GM23338 (cell line): ENCODE results near the gene CHMP4B. TPM values are rescaled to one million over a fixed set of nuclear protein-coding genes. Genes with fewer than 3 reads are reported as not detected.

ENCODE experiments used
- ATAC-seq: fragments of 200-7000 bp; cut with Tn5 transposase; 3 replicates; pipeline ENCODE4 v1.9.1; 2020
- DNase-seq: peaks from one replicate; pipeline ENCODE4 v3.0.0-alpha.2; 2015; ENCODE audit warnings: low spot score
- H2AFZ ChIP-seq: fragments of 200-600 bp; sonication (generic); 2 replicates; pipeline ENCODE4 v1.8.0; 2016; ENCODE audit warnings: antibody characterized with exemption, mild to moderate bottlenecking, moderate library complexity
- H3F3A ChIP-seq: fragments of 200-600 bp; sonication (generic); replicated peaks from 2 replicates; pipeline ENCODE4 v1.8.0; 2017; ENCODE audit warnings: antibody characterized with exemption, mixed run types, low read depth
- H3K27ac ChIP-seq: fragments of 200-600 bp; sonication (generic); 2 replicates; pipeline ENCODE4 v1.6.1; 2016; ENCODE audit warnings: low read depth
- H3K27me3 ChIP-seq: fragments of 200-600 bp; sonication (generic); 2 replicates; pipeline ENCODE4 v1.8.0; 2016; ENCODE audit warnings: mild to moderate bottlenecking, mixed run types, moderate library complexity; ENCODE audit not compliant: insufficient read depth
- H3K36me3 ChIP-seq: fragments of 200-600 bp; sonication (generic); 2 replicates; pipeline ENCODE4 v1.8.0; 2016; ENCODE audit warnings: mild to moderate bottlenecking; ENCODE audit not compliant: insufficient read depth
- H3K4me1 ChIP-seq: fragments of 200-600 bp; sonication (generic); 2 replicates; pipeline ENCODE4 v1.8.0; 2016; ENCODE audit warnings: mild to moderate bottlenecking, moderate library complexity; ENCODE audit not compliant: insufficient read depth
- H3K4me2 ChIP-seq: fragments of 200-600 bp; sonication (generic); 2 replicates; pipeline ENCODE4 v1.7.1; 2017; ENCODE audit warnings: mixed run types
- H3K4me3 ChIP-seq: fragments of 200-600 bp; sonication (generic); 2 replicates; pipeline ENCODE4 v1.6.1; 2016; ENCODE audit warnings: mixed run types
- H3K79me2 ChIP-seq: fragments of 200-600 bp; sonication (generic); replicated peaks from 2 replicates; pipeline ENCODE4 v1.8.0; 2017; ENCODE audit warnings: mild to moderate bottlenecking; ENCODE audit not compliant: insufficient read depth
- H3K9me2 ChIP-seq: fragments of 200-600 bp; sonication (generic); 2 replicates; pipeline ENCODE4 v1.8.0; 2017; ENCODE audit not compliant: insufficient read depth
- H4K20me1 ChIP-seq: fragments of 200-600 bp; sonication (generic); replicated peaks from 2 replicates; pipeline ENCODE4 v1.8.0; 2017; ENCODE audit warnings: mild to moderate bottlenecking; ENCODE audit not compliant: insufficient read depth
- H3K27ac Mint-ChIP-seq: 2 replicates; pipeline ENCODE4 v1.8.0; 2020; ENCODE audit warnings: inconsistent platforms, mild to moderate bottlenecking, moderate library complexity, mixed read lengths
- H3K27me3 Mint-ChIP-seq: 3 replicates; pipeline ENCODE4 v1.8.0; 2022; ENCODE audit warnings: low read depth, mild to moderate bottlenecking, moderate library complexity, mixed read lengths, inconsistent platforms; ENCODE audit not compliant: insufficient read depth, poor library complexity
- H3K36me3 Mint-ChIP-seq: 3 replicates; pipeline ENCODE4 v1.8.0; 2021; ENCODE audit warnings: low read depth, mild to moderate bottlenecking, inconsistent platforms, moderate library complexity, mixed read lengths
- H3K4me1 Mint-ChIP-seq: 3 replicates; pipeline ENCODE4 v1.8.0; 2020; ENCODE audit warnings: mild to moderate bottlenecking, inconsistent platforms, mixed read lengths
- H3K4me3 Mint-ChIP-seq: 3 replicates; pipeline ENCODE4 v1.8.0; 2021; ENCODE audit warnings: moderate library complexity, mild to moderate bottlenecking, inconsistent platforms, mixed read lengths
- H3K9me3 Mint-ChIP-seq: 3 replicates; pipeline ENCODE4 v1.8.0; 2020; ENCODE audit warnings: moderate library complexity, mild to moderate bottlenecking, inconsistent platforms, mixed read lengths
- EZH2phosphoT487 ChIP-seq: fragments of 200-600 bp; sonication (generic); IDR thresholded peaks from one replicate; pipeline ENCODE4 v1.8.1; 2018; ENCODE audit warnings: antibody characterized with exemption; ENCODE audit not compliant: unreplicated experiment
- JUNB ChIP-seq: IDR thresholded peaks from one replicate; pipeline ENCODE4 v1.6.1; 2016; ENCODE audit warnings: antibody characterized with exemption; ENCODE audit not compliant: unreplicated experiment
- NANOG ChIP-seq: IDR thresholded peaks from 2 replicates; pipeline ENCODE4 v1.6.1; 2016; ENCODE audit warnings: antibody characterized with exemption, borderline replicate concordance
- POLR2AphosphoS5 ChIP-seq: IDR thresholded peaks from 2 replicates; pipeline ENCODE4 v1.6.1; 2016; ENCODE audit warnings: antibody characterized with exemption, low read depth
- STAT1 ChIP-seq: IDR thresholded peaks from one replicate; pipeline ENCODE4 v1.6.1; 2016; ENCODE audit warnings: antibody characterized with exemption; ENCODE audit not compliant: unreplicated experiment
- ZNF114 ChIP-seq: fragments of 250-450 bp; sonication (Bioruptor Pico); IDR thresholded peaks from 2 replicates; pipeline ENCODE4 v1.5.0; 2020; ENCODE audit warnings: mild to moderate bottlenecking, moderate library complexity
- ZNF331 ChIP-seq: fragments of 250-450 bp; sonication (Bioruptor Pico); IDR thresholded peaks from 2 replicates; pipeline ENCODE4 v1.5.0; 2020; ENCODE audit warnings: low read depth, mild to moderate bottlenecking, moderate library complexity
- ZNF462 ChIP-seq: fragments of 250-450 bp; sonication (Bioruptor Pico); IDR thresholded peaks from 2 replicates; pipeline ENCODE4 v1.5.0; 2020; ENCODE audit warnings: mild to moderate bottlenecking, moderate library complexity
- polyA plus RNA-seq: library from polyadenylated mRNA; unstranded; fragments of >200 nt; fragmentation: Nextera tagmentation; extraction: Ambion mirVana; gene quantifications from 2 replicates; pipeline ENCODE4 v1.2.1, GENCODE V29; 2016
- total RNA-seq: library from RNA; depleted of rRNA; stranded (reverse); fragments of >200 nt; shearing (Covaris generic); gene quantifications from 2 replicates; pipeline ENCODE4 v1.2.3, GENCODE V29; 2014
- TF ChIP-seq, protein P1 (sequence below): IDR thresholded peaks from one replicate; pipeline ENCODE4 v1.6.1; 2018; ENCODE audit warnings: antibody characterized with exemption; ENCODE audit not compliant: unreplicated experiment
- TF ChIP-seq, protein P2 (sequence below): IDR thresholded peaks from 2 replicates; pipeline ENCODE4 v1.6.1; 2016; ENCODE audit warnings: antibody characterized with exemption

Gene CHMP4B
- total and polyA plus RNA-seq, 2 experiments from 2014 or later: 14.5 to 49.3 TPM

DNA sequence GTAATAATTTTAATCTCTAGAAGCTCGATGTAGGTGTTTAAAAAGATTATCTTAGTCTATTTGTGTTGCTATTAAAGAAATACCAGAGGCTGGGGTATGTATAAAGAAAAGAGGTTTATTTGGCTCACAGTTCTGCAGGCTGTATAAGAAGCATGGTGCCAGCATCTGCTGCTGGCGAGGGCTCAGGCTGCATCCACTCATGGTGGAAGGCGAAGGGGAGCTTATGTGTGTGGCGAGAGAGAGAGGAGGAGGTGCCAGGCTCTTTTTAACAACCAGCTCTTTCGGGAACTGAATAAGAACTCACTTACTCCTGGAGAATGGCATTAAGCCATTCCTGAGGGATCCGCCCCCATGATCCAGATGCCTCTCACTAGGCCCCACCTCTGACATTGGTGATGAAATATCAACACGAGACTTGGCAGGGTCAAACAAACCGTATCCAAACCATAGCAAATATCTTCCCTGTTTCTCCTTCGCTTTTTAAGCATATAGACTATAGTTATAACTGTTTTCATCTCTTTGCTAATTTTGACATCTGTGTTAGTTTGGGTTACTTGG, 24.5 kb downstream of the CHMP4B start (continued):
- TF ChIP-seq ZNF462 (no peak), POLR2AphosphoS5 (no peak)
- TF ChIP-seq, protein P1, sequence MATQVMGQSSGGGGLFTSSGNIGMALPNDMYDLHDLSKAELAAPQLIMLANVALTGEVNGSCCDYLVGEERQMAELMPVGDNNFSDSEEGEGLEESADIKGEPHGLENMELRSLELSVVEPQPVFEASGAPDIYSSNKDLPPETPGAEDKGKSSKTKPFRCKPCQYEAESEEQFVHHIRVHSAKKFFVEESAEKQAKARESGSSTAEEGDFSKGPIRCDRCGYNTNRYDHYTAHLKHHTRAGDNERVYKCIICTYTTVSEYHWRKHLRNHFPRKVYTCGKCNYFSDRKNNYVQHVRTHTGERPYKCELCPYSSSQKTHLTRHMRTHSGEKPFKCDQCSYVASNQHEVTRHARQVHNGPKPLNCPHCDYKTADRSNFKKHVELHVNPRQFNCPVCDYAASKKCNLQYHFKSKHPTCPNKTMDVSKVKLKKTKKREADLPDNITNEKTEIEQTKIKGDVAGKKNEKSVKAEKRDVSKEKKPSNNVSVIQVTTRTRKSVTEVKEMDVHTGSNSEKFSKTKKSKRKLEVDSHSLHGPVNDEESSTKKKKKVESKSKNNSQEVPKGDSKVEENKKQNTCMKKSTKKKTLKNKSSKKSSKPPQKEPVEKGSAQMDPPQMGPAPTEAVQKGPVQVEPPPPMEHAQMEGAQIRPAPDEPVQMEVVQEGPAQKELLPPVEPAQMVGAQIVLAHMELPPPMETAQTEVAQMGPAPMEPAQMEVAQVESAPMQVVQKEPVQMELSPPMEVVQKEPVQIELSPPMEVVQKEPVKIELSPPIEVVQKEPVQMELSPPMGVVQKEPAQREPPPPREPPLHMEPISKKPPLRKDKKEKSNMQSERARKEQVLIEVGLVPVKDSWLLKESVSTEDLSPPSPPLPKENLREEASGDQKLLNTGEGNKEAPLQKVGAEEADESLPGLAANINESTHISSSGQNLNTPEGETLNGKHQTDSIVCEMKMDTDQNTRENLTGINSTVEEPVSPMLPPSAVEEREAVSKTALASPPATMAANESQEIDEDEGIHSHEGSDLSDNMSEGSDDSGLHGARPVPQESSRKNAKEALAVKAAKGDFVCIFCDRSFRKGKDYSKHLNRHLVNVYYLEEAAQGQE: no peak

- no peak for ATAC-seq
- Histone ChIP-seq H3F3A (no peaks in the 10 kb centered on the region), H3K79me2 (peaks cover 94% of the 10 kb centered on the region), H3K27me3 (no peaks in the 10 kb centered on the region), H3K9me2 (no peaks in the 10 kb centered on the region), H3K4me1 (peaks cover 27% of the 10 kb centered on the region), H4K20me1 (peaks cover 35% of the 10 kb centered on the region), H2AFZ (no peak overlapping the region), H3K27ac (no peak overlapping the region), H3K4me2 (no peak overlapping the region), H3K36me3 (no peaks in the 10 kb centered on the region), H3K4me3 (no peak overlapping the region)
- H3K4me1 Mint-ChIP-seq: peaks cover 45% of the 10 kb centered on the region
- H3K27ac Mint-ChIP-seq: no peak overlapping the region
- DNase-seq: no peak
- H3K4me3 Mint-ChIP-seq: no peak overlapping the region
- no peaks in the 10 kb centered on the region for H3K9me3 Mint-ChIP-seq
- peaks cover 11% of the 10 kb centered on the region for H3K36me3 Mint-ChIP-seq
- H3K27me3 Mint-ChIP-seq: peaks cover 2% of the 10 kb centered on the region
- TF ChIP-seq EZH2phosphoT487 (no peak), STAT1 (no peak), NANOG (no peak), JUNB (no peak), ZNF331 (no peak), ZNF114 (no peak)
- TF ChIP-seq, protein P2, sequence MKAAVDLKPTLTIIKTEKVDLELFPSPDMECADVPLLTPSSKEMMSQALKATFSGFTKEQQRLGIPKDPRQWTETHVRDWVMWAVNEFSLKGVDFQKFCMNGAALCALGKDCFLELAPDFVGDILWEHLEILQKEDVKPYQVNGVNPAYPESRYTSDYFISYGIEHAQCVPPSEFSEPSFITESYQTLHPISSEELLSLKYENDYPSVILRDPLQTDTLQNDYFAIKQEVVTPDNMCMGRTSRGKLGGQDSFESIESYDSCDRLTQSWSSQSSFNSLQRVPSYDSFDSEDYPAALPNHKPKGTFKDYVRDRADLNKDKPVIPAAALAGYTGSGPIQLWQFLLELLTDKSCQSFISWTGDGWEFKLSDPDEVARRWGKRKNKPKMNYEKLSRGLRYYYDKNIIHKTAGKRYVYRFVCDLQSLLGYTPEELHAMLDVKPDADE: no peak
Observed at GRCh38 chr20:33836277-33836676, 25.1 kb downstream of the CHMP4B start.
